ENCODE results near the gene CHD8. TPM values are rescaled to one million over a fixed set of nuclear protein-coding genes. Genes with fewer than 3 reads are reported as not detected.
"Not testable (repeated sequence)": the region's sequence is repeated elsewhere in the genome, so short reads cannot be mapped to it uniquely, and the experiment has no call there.

CHD8 gene
- polyA plus RNA-seq, 5 donors, result 63.5 to 85.8 (median 70.2) TPM

DNA sequence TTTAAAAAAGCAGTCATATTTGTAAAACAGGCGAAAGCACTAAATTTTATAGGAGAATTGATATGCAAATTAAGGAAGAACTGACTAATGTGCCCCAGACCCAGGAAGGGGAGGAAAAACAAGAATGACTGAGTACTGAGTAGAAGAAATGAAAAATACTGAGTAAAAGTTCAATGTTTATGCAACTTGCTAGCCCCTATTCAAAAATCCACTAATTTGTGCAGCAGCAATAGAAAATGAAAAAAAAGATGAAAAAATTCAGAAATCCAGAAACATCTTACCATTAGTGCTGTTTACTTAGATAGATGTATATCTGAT, 6.1 kb downstream of the CHD8 start:
- DNase-seq, result no peak

GRCh38 chr14:21442657-21443056, 13.3 kb downstream of the CHD8 start:
- not testable (repeated sequence) for DNase-seq

DNA sequence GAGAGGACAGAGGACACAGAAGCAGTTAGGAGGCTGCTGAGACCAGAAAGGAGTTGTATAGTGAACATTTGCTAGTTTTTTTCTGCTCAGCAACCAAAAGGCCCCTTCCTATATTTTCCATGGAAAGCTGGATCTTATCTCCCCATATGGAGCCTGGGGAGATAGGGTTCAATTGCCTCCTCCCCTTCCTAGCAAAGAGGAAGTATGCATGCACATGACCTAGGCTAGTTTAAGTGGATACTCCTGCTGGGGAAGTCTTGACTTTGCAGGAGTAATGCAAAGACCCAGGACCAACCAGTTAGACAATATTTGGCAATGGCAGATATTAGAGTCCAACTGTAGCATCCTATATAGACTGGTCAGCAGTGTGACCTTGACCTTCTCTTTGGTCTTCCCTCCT, 15.1 kb downstream of the CHD8 start:
- DNase-seq, result no peak

- peak; percentile 99 for DNase-seq
These were observed 18.6 kb downstream of the CHD8 start for GRCh38 chr14:21437063-21437901.

GRCh38 chr14:21436567-21437062, 19.3 kb downstream of the CHD8 start:
- DNase-seq, result no peak

DNA sequence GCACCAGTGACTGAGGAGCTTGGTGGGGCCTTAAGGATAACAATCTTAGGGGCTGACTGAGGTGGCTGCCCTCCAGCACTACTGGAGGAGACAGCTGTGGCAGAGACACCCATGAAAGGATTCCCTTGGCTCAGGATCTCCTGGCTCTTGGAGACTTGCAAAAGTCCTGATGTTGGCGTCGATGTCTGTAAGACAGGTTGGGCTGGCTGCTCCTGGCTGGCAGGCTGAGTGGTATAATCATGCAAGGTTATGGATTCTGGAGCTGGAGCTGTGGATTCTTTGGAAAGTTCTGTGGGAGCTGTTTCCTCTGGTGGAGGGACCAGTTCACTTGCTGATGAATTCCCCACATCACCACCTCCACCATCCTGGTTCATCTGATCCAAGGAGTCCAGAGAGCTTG, 24.8 kb downstream of the CHD8 start:
- DNase-seq, result no peak

DNA sequence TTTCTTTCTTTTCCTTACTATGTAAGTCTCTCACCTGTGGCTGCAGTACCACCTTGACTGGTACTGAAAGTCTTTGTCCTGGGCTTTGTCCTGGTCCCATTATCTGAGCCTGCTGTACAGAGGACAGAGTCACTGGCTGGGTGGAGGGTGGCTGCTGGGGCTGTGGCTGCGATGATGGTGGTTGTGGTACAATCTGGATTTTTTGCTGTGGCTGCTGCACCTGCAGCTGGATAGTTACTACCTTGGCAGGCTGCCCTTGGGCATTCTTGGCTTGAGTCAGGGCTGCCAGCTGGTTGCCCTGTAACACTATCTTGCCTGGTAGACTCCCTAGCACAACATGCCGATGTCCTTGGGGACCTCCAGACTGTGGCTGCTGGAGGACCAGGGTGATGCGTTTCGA, 27.0 kb downstream of the CHD8 start:
- no peak for DNase-seq

DNA sequence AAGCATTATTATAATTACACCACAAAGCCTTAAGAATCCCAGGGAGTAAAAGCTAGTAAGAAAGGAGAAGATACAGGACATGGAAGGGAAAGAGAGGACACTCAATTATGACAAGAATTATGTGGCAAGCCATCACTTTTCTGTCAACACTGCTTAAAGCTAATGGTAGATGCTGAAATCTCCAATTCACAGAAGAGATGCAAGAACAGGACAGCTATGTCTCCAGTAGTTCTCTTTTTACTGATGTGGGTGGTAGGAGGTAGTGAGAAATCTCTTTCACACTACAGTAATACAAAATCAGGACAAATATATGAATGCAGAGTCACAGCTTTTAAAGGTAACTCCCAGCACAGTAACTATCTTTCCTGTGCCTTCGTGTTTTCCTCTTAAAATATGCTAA, 29.2 kb downstream of the CHD8 start:
- no peak for DNase-seq

GRCh38 chr14:21419528-21419927, 36.4 kb downstream of the CHD8 start:
- DNase-seq, result no peak

DNA sequence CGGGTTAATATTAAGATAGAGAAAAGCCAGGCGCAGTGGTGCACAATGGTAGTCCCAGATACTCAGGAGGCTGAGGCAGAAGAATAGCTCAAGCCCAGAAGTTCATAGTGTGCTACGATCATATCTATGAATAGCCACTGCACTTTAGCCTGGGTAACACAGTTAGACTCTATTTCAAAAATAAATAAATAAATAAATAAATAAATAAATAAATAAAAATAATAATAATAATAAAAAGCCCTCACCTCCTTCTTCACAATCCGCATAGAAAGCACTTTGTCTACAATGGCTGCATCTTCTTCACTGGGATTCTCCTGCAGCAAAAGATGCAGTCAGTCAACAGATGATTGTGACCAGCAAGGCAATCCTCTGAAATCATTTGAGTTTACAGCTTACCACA, 40.6 kb downstream of the CHD8 start:
- no peak for DNase-seq

DNA sequence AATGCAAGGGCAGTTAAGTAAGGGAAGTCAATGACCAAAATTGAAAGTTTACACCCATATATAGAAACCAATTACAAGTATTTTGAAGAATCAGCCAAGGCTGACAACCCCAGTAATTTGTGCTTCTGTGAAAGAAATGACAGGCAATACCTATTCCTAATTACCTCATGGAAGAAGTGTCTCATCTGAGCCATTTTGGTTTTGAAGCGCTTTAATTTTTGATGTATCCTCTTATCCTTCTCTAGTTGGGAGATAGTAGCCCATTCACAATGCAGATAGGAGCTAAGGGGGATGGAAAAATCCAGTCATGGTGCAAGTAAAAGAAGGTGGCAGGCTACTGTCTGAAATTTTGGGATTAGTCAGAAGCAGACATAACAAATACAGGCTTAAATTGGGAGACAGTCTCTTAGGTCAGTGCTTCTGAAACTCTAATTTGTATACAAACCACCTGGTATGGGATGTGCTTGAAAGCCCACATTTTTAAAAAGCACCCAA, 41.7 kb downstream of the CHD8 start:
- DNase-seq, result no peak

GRCh38 chr14:21408147-21408546, 47.8 kb downstream of the CHD8 start:
- no peak for DNase-seq

DNA sequence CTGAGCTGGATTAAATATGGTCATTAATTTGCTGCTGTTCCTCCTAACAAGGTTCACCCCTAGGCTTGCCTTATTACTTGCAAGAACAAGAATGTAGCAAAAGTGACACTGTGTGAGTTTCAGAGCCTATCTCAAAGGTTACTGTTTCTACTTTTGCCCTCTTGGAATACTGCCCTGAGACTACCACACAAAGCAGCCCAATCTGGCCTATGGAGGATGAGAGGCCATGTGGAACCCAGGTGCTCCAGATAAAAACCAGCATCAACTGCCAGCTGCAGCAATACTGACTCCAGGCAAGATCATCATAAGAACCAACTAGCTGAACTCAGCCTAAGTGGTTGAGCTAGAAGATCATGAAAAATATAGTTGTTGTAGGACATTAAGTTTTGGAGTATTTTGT, 49.7 kb downstream of the CHD8 start:
- DNase-seq, result no peak

DNA sequence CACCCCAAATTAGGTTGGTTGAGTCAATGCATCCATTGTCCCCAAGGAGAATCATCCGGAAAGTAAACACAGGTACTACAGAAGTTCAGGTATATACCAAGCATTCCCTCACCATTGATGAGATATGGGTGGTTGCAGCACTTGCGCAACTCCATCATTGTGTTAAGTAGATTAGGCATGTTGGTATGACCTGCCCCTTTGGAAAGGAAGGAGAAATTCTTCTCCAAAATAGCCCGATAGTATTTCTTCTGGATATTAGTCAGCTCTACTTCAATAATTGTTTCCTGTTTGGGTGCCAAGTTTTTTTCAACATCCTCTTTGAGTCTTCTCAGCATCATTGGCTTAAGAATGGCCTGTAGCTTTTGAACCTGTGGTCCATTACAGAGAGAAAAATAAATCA, 50.8 kb downstream of the CHD8 start:
- no peak for DNase-seq

- no peak for DNase-seq
These were observed 56.5 kb downstream of the CHD8 start for GRCh38 chr14:21399311-21399870.

- no peak for DNase-seq
These were observed 57.0 kb downstream of the CHD8 start for GRCh38 chr14:21398901-21399300.

- DNase-seq, result no peak
These were observed 60.5 kb downstream of the CHD8 start for GRCh38 chr14:21395450-21395849.

DNA sequence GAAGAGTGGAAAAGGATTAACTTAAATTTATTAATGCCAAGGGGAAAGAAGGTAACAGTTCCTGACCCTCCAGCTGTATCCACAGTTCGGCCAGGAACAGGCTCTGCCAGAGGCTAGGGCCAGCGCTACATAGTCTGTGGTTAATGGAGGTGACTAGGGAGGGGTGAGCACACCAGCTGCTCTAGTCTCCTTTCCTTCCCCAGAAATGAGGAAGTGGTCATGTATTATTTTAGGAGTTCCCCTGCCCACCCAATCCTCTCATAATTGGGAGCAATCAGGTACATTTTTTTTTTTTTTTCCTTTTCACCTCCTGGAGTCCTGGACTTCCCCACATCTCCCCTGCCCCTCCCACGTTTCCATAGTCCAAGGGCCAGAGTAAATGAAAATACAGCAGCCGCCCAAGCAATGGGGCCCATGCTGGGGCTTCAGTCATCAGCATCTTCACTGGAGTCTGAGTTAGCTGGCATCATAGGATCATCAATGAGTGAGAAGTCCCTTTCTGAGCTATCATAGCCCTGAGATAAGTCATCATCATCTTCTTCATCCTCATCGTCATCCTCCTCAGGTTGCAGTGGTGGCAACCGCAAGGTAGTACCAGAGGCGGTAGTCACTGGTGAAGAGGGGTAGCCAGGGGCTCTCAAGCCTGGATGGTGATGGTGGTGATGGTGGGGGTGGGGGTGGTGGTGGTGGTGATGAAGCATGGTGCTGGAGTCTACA, 70.6 kb downstream of the CHD8 start:
- DNase-seq, result no peak

GRCh38 chr14:21384494-21384851, 71.5 kb downstream of the CHD8 start:
- DNase-seq, result no peak

GRCh38 chr14:21383848-21384493, 72.0 kb downstream of the CHD8 start, which contains the start of gene SUPT16H:
Gene SUPT16H, minus strand, starts transcription at chr14:21384019. Its CDS starts 92 bp downstream, at chr14:21383927.
- DNase-seq, result peak; percentile 94 to 96

GRCh38 chr14:21382886-21383847, 72.8 kb downstream of the CHD8 start:
- peak; percentile 16 to 25 for DNase-seq
